CD4-positive, alpha-beta T cell treated with Interleukin-12 subunit alpha and Interleukin-12 subunit beta, for 1 hour (primary cell): ENCODE measurements around the gene USP5.
"Not testable (repeated sequence)": the region's sequence is repeated elsewhere in the genome, so short reads cannot be mapped to it uniquely, and the experiment has no call there.

Experiments
- DNase-seq: peaks from one replicate; pipeline ENCODE4 v3.0.0-alpha.2; 2020

Gene USP5

DNA sequence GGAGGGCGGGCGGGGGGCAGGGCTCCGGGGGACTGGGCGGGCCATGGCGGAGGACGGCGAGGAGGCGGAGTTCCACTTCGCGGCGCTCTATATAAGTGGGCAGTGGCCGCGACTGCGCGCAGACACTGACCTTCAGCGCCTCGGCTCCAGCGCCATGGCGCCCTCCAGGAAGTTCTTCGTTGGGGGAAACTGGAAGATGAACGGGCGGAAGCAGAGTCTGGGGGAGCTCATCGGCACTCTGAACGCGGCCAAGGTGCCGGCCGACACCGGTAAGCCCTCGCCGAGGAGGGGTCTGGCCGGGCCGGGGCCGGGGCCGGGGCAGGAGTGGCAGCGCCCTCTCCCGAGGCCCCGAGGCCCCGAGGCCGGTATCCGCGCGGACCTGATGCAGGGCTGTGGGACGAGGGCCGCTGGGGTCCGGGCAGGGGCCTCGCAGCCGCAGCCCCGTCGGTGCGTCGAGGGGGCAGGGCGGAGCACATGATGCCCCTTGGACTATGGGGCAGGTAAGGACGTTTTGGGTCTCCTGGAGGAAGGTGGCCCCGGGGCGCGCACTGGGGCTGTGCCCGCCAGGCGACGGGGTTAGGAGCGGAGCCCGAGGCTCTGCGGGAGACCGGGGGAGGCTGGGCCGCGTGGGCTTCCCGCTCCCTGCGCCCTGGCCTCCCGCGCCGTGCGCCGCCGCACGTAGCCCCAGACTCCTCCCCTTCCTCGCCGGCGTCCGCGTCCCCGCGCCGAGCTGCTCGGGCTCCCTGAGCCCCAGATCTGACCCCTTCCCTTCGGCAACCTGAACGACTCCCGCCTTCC lies 15.7 kb downstream of the USP5 start, which contains the start of gene TPI1:
Gene TPI1, plus strand, starts transcription at position 119 of the 798 bp plus-strand sequence. Its CDS starts 36 bp downstream, at position 155.
- DNase-seq, result peak; percentile 89

DNA sequence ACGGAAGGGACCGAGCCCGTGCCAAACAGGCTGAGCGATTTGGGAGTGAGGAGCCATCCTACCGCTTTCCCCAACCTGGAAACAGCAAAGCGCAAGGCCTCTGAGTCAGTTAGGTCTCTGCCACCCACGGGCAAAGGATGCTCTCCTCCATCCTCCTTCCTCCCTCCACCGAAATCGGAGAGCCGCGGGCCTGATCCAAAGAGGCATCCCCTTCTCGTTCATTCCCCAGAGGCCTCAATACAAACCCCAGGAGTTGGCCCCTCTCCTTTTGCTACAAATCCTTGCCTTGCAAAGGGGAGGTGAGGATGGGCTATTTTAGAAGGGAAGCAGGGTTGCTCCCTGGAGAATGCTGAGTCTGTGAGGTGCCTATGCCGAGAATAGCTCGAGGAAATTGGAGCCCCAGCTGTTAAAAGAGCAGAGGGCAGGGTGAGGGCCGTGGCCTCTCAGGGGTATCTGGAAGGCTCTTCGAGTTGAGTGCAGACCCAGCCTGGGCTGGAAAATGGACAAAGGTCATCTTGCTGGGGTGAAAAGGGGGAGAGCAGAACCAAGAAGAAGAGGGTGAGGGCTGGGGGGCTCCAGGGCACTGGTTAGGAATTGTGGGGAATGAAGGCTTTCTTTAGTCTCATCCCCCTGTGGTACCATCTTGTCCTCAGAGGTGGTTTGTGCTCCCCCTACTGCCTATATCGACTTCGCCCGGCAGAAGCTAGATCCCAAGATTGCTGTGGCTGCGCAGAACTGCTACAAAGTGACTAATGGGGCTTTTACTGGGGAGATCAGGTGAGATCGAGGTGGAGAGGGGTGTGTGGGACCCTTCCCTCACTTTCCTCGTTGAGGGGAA lies 16.5 kb downstream of the USP5 start:
- DNase-seq, result no peak

DNA sequence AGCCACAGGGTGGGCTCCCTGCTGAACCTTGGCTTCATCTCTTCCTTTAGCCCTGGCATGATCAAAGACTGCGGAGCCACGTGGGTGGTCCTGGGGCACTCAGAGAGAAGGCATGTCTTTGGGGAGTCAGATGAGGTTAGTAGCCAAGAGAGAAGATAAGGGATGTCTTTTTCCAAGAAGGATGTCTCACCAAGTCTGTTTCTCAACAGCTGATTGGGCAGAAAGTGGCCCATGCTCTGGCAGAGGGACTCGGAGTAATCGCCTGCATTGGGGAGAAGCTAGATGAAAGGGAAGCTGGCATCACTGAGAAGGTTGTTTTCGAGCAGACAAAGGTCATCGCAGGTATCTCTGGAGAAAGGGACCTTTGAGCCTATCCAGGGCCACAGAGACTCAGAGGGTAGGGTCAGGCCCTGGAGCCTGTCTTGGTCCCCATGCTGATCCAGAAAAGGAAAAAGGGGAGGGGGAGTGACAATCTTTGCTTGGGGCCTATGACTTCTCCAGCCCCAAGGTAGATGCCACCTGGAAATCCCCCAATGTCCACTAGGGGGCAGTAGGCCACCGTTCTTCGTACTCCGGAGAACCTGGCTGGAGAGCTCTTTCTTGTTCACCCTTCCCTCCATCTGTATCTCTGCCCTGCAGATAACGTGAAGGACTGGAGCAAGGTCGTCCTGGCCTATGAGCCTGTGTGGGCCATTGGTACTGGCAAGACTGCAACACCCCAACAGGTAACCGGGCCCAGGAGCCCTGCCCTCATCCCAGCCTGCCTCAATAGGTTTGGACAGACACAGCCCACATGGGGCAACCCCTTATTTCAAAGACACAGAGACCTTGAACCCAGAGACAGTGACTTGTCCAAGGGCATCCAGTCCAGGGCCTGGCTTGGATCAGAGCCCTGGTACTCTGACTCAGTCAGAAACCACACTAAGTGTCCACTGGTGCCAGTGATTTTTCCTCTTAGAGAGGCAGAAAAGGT lies 17.4 kb downstream of the USP5 start:
- DNase-seq, result peak; percentile 90

DNA sequence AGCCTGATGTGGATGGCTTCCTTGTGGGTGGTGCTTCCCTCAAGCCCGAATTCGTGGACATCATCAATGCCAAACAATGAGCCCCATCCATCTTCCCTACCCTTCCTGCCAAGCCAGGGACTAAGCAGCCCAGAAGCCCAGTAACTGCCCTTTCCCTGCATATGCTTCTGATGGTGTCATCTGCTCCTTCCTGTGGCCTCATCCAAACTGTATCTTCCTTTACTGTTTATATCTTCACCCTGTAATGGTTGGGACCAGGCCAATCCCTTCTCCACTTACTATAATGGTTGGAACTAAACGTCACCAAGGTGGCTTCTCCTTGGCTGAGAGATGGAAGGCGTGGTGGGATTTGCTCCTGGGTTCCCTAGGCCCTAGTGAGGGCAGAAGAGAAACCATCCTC lies 18.4 kb downstream of the USP5 start:
- DNase-seq, result not testable (repeated sequence)

DNA sequence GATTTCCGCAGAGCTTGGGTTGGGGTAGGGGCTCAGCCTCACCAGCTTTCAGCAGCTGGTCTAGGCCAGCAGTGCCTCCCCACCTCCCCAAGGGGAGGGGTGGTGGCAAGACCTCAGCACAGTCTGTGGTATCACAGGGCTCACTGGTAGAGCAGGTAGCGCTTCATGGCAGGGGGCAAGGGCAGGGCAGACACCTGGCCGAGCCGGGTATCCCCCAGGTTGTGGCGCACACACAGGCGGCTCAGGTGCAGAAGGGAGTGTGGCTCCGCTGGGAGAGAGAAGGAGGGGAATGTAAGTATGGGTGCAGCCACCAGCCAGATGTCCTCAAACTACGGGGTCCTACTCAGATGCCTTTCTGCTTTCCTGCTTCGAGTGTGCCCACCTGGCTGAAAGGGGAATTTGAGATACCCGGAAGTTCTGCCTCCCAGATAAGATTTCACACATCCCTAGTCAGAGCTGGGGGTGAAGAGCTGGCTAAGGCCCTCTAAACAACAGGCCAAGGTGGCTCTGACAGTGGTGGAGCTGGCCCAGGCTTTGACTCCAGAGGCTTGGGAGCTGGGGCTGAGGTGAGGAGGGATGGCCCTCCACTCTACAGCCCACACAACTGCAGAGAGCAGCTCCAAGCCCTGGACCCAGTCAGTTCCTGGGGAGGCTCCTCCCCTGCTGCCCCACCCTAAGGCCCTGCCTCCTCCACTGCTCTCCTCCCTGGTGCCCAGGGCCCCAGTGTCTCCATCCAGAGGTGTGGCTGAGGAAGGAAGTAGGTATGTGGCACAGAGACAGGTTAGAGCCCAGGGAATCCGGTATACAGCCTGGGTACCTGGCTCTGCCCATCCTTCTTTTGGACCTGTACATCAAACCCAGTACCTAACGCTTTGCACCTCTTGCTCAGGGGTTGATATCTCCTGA lies 19.4 kb downstream of the USP5 start:
- peak; percentile 45 for DNase-seq

DNA sequence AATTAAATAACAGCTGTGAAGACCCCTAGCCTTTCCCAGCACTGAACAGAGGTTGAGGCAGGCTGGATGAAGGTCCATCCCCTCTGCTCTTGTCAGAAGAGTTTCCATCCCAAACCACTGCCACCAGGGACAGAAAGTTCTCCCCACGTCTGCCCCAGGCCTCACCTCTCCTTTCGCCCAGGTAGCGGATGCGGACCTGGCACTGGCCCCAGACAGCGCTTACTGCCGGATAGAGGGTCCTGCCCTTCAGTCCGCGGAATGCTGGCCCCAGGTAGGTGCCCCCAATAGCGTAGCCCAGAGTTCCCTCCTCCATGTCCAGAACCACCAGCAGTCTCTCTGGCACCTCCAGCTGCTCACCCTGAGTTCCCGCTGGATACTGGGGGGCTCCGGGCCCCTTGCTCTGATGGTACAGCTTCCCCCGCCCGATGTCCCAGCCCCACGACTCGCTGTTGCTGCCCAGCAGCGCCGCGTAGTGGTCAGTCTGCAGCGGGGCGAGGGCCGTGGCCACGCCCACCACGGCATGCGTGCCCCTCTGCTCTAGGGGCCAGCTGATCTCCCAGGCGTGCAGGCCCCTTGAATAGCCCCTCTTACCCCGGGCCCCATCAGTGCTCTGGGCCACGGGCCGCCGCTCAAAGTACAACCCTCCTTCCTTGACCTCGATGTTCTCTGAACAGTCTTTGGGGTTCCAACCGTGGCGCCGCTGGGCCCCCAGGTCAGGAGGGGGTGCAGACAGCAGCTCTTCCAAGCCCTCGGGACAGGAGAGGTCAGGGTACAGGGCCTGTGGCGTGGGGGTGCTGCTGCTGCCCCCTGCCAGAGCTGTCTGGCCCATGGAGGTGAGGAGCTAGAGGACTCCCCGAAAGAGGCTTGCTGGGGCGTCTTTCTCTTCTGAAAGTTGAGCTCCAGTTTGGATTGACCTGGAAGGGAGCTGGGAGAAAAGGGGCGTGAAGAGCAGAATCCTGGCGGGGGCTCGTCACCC lies 20.4 kb downstream of the USP5 start:
- peak; percentile 88 for DNase-seq

DNA sequence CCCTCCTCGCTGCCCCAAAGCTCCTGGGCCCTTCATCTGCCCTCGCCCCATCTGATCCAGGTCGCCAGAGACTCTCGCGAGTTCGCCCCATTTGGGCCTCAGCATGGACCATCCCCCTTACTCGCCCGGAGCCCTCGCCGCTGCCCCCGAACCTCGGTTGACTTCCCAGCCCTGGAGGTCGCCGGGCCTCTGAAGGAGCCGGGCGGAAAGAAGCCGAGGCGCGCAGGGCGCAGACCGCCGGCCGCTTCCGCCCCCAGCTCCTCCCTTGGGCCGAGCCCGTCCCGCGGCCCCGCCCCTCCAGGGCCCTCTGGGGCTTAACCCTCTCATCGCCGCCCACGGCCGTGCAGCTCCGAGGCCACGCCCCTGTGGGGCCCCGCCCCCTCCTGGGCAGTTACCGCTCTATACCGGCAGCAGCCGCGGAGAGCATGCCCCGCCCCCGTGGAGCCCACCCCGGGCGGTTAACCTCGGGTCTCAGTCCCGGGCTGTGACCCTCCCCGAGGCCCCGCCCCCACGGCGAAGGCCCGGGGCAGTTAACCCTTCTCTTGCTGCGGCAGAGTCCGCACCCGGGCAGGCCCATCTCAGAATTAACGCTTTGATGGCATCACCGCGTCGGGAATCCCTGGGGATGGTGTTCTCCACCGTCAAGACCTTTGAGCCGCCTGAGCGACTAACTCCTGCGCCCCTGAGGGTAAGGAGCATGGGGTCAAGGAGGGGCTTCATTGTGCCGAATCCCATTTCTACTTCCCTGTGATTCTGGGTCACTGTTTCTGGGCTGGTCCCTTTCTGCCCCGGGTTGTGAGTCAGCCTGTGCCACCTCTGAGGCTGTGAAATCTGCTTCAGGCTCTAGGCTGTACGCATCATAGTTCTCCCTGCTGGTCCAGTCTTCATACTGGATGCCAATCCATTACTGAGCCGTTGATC lies 21.4 kb downstream of the USP5 start, which contains the start of gene SPSB2:
Gene SPSB2, minus strand, starts transcription at position 210 of the 921 bp plus-strand sequence. CDS start 402 bp downstream, outside the sequence.
- DNase-seq, result peak; percentile 99

DNA sequence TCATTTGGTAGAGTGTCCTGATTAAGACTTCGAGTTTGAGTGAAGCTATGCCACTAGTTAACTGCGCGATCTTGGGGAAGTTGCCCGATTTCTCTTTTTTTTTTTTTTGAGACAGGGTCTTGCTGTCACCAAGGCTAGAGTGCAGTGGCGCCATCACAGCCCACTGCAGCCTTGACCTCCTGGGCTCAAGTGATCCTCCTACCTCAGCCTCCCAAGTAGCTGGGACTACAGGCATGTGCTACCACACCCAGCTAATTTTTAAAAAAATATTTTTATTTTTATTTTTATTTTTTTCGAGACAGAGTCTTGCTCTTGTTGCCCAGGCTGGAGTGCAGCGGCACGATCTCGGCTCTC lies 22.0 kb downstream of the USP5 start:
- not testable (repeated sequence) for DNase-seq

DNA sequence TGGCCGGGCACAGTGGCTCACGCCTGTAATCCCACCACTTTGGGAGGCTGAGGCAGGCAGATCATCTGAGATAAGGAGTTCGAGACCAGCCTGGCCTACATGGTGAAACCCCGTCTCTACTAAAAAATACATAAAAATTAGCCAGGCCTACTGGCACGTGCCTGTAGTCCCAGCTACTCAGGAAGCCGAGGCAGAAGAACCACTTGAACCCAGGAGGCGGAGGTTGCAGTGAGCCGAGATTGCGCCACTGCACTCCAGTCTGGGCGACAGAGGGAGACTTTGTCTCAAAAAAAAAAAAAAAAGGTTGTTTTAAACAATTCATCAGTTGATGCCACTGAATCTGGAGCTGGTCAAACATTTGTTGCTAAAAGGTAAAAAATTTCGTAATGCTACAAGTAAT lies 27.9 kb downstream of the USP5 start:
- DNase-seq, result not testable (repeated sequence)

DNA sequence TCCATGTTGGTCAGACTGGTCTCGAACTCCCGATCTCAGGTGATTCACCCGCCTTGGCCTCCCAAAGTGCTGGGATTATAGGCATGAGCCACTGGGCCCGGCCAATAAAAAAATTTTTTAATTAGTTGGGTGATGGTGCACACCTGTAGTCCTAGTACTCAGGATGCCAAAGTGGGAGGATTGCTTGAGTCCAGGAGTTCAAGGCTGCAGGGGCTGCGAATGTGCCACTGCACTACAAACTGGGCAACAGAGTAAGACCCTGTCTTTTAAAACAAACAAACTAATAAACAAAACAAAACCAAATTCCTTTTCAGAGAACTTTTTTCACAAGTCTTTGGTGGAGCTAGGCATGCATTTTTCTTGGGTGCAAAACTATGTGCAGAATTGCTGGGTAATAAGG lies 31.3 kb downstream of the USP5 start:
- no peak for DNase-seq

DNA sequence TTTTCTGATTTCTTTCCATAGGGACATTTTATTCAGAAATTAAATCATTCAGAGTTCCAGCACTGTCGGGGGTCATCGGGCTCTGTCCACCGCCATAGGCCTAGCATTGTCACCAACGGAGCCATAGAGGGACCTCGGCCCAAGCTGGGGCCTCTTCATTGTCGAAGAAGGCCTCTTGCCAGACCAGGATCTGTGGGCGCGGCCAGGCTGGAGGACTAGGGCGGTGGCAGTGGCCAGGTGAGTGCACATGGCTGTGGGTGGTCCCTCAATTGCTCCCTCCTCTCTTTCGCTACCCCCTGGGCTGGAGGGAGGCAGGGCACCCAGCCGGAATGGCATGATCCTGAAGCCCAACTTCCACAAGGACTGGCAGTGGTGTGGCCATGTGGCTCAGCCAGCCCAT lies 31.7 kb downstream of the USP5 start:
- no peak for DNase-seq

DNA sequence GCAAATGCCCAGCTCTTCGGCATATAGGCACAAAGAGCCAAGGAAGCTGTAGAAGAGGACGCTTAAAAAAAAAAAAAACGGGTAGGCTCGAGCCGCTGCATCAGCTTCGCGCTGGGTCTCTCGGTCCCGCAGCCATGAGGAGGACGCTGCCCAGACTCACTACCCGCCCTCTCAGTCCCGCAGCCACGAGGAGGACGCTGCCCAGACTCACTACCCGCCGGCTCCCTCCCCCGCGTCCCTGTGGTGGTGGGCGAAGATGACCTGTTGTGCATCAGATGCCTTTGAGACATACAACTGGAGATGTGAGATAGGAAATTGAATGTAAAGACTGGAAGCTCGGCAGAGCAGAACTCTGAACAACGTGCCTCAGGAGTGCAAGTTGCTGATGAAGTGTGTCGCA lies 32.6 kb downstream of the USP5 start:
- no peak for DNase-seq

DNA sequence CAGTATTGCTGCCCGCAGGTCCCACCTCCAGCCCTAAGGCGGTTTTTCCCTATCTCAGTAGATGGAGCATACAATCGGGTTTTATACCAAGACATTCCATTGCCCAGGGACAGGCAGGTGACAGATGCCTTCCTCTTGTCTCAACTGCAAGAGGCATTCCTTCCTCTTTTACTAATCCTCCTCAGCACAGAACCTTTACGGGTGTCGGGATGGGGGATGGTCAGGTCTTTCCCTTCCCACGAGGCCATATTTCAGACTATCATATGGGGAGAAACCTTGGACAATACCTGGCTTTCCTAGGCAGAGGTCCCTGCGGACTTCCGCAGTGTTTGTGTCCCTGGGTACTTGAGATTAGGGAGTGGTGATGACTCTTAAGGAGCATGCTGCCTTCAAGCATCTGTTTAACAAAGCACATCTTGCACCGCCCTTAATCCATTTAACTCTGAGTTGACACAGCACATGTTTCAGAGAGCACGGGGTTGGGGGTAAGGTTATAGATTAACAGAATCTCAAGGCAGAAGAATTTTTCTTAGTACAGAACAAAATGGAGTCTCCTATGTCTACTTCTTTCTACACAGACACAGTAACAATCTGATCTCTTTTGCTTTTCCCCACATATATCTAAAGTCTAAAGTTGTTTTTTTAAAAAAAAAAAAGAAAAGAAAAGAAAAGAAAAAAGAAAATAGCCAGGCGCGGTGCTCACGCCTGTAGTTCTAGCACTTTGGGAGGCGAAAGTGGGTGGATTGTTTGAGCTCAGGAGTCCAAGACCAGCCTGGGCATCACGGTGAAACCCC lies 34.5 kb downstream of the USP5 start:
- not testable (repeated sequence) for DNase-seq

DNA sequence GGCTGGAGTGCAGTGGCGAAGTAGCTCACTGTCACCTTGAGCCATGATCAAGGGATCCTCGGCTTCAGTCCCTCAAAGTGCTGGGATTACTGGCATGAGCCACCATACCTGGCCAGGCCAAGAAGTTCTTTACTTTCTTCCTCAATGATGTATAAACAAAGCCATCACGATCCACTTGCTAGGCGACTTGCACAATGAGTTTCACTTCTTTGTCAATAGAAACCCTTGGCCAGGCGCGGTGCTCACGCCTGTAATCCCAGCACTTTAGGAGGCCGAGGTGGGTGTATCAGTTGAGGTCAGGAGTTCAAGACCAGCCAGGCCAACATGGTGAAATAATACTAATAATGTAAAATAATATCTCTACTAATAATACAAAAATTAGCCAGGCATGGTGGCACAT lies 35.5 kb downstream of the USP5 start:
- DNase-seq, result no peak

DNA sequence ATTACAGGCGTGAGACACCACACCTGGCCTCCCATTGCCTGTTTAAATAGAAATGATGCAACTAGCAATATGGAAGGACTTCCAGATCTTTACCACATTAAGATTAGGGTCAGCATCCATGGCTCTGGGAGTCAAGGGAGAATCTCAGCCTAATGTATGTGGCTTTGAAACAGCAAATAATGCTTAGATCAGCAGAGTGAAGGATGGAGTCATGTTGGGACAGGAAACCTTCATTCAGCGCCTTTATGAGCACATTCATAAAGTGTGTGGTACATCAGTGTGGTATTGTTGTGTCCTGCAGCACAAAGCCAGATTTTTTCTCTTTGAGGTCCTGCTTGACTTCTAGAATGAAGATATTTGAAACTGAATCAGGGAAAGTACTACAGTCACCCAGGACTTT lies 36.4 kb downstream of the USP5 start:
- DNase-seq, result no peak

DNA sequence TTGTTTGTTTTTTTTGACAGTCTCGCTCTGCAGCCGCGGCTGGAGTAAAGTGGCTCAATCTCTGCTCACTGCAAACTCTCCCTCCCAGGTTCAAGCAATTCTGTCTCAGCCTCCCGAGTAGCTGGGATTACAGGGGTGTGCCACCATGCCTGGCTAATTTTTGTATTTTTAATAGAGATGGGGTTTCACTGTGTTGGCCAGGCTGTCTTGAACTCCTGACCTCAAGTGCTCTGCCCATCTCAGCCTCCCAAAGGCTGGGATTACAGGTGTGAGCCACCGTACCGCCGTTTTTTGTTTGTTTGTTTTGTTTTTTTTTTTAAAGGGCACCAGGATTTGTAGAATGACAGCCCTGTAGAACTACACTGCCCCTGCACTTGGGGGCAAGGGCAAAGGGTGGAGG lies 36.8 kb downstream of the USP5 start:
- DNase-seq, result not testable (repeated sequence)

DNA sequence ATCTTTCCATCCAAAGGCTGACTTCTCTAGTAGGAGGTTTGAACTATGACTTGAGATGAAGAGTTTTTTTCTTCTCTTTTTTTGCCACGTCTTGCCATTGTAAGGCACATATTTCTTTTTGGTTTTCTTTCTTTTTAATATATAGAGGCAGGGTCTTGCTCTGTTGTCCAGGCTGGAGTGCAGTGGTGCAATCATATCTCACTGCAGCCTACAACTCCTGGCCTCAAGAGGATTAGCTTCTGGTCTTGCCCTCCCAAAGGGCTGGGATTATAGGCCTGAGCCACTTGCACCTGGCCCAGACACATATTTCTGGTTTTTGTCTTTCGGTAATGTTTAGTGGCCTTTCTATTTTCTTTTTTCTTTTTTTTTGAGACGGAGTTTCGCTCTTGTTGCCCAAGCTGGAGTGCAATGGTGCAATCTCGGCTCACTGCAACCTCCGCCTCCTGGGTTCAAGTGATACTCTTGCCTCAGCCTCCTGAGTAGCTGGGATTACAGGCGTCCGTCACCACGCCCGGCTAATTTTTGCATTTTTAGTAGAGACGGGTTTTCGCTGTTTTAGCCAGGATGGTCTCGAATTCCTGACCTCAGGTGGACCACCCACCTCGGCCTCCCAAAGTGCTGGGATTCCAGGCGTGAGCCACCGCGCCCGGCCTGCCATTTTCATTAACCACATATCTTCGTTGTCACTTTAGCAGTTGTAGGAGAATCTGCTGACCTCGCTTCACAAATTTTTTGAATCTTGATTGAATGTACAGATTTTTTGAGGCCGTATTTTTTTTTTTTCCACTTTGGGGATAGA lies 38.0 kb downstream of the USP5 start:
- DNase-seq, result not testable (repeated sequence)
